ENCODE measurements around the gene KRT83.

DNA sequence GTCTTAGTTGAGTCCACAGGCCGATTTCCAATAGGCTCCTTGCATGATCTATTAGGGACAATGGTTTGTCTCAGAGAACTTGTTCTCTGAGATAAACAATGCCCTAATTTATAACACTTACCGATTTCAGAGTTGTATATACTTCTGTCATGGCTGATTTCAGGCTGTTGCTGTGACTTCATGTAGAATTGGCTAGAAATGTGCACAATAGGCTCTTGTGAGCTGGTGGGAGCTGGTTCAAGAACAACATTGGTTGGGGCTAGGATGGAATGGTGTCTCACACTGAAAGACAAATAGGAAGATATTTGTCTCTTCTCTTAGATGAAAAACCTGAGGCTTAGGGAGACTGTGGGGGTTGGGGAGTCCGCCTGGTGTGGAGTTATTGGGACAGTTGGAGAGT lies 53.5 kb downstream of the KRT83 start:
- TF ChIP-seq, protein P1, sequence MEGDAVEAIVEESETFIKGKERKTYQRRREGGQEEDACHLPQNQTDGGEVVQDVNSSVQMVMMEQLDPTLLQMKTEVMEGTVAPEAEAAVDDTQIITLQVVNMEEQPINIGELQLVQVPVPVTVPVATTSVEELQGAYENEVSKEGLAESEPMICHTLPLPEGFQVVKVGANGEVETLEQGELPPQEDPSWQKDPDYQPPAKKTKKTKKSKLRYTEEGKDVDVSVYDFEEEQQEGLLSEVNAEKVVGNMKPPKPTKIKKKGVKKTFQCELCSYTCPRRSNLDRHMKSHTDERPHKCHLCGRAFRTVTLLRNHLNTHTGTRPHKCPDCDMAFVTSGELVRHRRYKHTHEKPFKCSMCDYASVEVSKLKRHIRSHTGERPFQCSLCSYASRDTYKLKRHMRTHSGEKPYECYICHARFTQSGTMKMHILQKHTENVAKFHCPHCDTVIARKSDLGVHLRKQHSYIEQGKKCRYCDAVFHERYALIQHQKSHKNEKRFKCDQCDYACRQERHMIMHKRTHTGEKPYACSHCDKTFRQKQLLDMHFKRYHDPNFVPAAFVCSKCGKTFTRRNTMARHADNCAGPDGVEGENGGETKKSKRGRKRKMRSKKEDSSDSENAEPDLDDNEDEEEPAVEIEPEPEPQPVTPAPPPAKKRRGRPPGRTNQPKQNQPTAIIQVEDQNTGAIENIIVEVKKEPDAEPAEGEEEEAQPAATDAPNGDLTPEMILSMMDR (IDR thresholded peaks at IDR 0.05), result no peak
- TF ChIP-seq POLR2A (IDR thresholded peaks at IDR 0.05), result no peak

All from suprapubic skin (tissue), 3 donors.